ENCODE measurements around the gene UBR1.

The UBR1 gene

DNA sequence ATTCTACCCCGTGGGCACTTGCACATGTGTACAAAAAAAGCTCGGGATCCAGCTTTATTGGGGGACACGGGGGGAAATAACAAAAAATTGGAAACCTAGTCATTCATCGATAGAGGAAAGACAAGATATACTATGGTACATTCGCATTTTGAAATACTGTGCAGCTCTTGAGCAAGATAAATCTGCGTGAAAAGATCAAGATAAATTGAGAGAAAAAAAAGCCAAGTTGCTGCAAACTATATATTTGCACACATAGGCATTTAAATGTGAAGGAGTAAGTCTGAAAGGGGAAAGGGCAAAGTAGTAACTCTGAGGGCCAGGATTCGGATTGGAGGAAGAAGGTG, 620 bp upstream of the UBR1 start:
- DNase-seq, result no peak

DNA sequence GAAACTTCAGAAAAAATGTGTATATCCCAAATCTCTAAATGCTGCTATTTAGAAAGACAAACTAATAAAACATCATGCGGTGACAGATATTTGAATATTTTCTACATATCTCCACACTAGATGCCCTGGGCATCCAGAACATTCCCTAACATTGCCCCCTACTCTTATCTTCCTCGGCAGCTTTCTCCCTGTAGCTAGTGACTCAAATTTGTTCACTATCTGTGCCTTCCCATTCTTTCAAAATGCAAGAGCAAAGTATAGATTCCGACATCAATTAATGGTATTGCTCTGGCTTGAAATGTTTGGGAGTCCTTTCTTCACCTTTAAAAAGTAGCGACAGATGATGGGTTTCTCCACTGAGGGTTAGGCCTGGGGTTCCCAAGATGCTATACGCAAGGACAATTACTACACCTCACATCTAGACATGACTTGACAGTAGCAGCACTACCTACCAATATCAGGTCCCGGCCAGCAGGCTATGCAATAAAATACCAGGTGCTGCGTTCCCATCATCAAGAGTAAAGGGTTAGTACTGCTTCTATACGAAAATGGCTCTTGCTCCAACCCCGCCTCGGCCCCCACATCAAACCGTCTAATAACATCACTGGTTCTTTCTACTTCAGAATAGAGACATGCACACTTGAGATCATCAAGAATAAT, 631 bp downstream of the UBR1 start:
- no peak for DNase-seq

DNA sequence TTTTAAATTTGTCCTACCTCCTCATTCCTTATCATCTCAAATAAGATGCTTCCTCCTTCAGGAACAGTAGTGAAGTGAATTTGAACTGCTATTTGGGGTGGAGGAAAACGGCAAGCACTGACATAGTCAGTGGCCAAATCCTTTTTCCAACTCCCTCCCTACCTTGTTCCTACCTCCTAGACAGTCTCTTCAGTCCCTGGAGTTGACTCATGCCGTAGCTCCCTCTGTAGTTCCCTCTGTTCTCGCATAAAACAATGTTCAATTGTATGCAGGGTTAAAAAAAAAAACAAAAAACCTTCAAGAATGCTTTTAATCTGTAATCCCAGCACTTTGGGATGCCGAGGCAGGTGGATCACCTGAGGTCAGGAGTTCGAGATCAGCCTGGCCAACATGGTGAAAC, 1.4 kb downstream of the UBR1 start:
- no peak for DNase-seq

DNA sequence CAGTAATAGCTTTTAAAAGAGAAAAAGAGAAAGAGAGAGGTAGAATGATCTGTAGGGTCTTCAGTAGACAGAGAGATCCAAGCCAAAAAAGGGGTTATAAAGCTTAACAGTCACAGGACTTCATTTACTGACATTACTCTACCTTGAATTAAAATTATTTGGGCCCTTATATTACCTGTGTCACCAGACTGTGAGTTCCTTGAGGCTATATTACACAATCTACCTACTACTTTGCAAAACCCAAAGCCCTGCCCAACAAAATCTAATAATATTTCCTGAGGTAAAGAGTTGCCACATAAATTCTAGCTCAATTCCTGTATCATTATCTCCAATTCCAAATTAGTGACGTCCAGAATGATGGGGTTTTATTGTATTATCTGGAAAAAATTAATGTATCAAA, 1.9 kb downstream of the UBR1 start:
- no peak for DNase-seq

DNA sequence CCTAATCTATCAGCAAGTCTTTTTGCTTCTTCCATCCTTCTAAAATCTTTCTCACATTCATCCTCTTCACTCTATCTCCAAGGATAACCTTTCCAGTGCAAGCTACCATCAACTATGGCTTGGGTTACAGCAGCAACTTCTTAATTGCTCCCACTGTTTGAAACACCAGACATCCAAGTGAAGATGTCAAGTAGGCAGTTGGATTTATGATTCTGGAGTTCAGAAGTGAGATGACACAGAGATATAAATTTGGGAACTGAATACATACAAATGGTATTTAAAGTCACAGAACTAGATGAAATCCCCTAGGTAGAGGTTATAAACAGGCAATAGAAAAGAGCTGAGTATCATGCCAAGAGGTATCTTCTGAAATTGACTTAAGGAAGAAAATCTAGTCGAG, 3.7 kb downstream of the UBR1 start:
- DNase-seq, result no peak

DNA sequence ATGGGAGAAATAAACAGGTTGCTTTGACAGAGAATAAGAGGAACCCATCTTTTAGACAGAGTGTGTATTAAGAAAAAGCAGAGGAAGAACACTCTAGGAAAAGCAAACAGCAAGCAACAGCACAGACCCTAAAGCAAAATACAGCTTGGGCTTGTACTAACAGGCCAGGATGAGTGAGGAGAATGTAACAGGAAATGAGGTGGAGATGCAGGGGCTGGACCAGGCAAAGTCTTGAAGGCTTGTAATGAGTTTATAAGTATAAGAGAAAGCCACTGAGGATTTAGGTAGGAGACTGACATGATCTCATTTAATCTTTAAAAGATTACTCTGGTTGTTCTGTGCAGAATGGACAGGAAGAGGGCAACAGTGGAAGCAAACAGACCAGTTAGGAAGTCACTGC, 4.9 kb downstream of the UBR1 start:
- no peak for DNase-seq

DNA sequence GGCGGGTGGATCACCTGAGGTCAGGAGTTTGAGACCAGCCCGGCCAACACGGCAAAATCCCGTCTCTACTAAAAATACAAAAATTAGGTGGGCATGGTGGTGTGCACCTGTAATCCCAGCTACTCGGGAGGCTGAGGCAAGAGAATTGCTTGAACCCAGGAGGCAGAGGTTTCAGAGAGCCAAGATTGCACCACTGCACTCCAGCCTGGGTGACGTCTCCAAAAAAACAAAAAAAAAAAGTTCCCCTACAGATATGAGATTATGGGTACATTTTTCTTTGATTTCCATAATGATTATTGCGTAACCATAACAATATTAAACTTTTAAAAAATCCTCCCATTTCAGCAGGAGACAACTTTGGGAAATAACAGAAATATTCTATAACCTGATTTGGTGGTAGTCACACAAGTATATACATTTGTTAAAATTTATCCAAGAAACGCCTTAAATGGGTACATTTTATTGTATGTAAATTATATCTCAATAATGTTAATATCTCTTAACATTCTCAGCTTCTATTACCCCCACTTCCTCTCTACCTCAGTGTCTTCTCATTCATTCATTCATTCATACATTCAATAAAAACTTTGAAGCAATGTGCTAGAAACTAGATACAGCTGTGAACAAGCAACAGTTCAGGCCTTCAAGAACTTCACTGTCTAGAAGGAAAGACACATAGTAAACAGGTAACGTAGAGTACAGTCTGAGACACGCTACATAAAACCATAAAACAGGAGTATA, 6.6 kb downstream of the UBR1 start:
- no peak for DNase-seq

DNA sequence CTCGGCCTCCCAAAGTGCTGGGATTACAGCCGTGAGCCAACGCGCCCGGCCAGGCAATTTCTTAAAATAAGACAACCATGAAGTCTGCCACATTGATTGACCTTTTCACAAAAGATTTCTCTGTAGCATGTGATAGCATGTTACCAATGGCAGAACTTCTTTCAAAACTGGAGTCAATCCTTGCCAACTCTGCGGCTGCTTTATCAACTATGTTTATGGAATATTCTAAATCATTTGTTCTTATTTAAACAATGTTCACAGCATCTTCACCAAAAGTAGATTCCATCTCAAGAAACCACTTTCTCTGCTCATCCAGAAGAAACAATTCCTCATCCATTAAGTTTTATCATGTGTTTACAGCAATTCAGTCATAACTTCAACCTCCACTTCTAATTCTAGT, 9.4 kb downstream of the UBR1 start:
- no peak for DNase-seq

DNA sequence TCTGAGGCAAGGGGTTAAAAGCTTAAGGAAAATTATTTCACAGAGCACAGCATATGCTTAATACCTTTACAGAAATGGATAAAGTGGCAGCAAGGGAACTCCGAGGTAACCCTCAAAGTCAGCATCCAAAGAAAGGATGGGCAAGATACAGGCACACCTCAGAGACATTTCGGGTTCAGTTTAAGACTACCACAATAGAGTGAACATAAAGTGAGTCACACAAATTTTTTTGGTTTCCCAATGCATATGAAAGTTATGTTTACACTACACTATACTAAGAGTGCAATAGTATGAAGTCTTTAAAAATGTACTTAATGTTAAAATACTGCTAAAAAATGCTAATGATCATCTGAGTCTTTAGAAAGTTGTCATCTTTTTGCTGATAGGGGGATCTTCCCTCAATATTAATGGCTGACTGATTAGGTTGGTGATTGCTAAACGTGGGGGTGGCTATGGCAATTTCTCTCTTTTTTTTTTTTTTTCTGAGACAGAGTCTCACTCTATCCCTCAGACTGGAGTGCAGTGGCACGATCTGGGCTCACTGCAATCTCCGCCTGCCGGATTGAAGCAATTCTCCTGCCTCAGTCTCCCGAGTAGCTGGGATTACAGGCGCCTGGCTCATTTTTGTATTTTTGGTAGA, 10.0 kb downstream of the UBR1 start:
- no peak for DNase-seq

DNA sequence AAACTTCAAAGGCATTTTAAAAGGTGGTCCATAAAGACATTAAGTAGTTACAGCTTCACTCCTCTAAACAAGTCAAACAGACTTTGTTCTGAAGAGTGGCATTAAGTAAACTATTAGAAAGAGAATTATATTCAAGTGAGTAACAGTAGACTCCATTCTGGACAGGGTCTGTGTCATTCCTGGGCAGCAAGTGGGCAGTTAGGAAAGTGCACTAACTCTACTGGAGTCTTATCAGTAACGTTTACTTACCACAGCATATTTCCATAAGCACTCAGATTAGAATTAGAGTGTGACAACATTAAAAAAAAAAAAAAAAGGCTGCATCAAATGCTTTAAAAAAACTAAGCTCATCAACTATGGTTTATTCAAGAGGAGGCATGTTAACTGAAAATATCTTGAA, 10.6 kb downstream of the UBR1 start:
- DNase-seq, result no peak

DNA sequence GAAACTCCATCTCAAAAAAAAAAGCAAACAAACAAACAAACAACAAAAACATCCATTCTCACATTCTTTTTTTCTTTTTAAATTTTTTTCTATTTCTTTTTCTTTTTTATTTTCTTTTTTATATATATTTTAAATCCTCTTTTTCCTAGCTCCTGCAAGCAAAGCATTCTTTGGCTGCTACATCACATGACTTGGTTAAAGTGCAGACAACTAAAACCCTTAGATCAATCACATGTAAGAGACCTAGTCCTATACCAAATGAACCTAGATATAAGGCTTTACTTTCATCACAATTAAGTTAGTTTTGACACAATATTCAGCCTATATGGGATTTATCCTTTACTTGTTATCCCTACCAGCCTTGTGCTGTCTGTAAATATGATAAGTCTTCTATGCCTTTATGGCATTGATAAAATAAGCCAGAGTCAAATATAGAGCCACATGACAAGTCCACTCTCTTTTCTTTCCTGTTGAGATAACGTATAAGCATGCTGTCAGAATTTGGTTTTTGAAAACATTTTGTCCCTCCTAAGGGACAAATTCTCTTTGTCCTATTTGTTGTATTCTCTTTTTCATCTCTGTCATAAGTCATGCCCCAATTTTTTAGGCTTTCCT, 11.3 kb downstream of the UBR1 start:
- DNase-seq, result no peak

DNA sequence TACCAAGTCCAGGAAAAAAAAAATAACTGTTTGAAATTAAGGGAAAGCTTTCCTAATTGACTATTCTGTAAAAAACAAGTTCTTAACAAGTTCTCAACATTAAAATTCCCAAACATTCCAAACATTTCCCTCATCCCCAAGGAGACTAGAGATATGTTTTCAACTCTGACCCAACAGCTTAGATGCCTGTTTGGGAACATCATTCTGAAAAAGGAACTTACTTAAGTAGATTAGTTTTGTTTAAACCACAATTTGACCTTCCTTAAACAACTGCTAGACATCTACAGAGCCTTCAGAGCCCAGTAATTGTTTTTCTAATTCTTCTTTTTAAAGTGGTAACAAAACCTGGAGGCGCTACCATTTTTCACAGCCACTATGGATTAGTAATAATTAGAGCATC, 12.8 kb downstream of the UBR1 start:
- no peak for DNase-seq

DNA sequence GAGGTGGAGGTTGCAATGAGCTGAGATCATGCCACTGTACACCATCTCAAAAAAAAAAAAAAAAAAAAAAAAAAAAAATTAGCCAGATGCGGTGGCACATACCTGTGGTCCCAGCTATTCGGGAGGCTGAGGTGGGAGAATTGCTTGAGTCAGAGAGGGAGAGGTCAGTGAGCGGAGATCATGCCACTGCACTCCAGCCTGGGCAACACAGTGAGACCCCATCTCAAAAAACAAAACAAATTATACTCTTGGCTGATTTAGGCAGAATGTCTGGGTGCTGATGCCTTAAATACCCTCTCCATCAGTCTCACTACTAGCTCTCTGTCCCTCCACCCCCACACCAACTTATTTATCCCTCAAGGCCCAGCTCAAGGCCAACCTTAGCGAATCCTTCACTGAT, 14.0 kb downstream of the UBR1 start:
- no peak for DNase-seq

DNA sequence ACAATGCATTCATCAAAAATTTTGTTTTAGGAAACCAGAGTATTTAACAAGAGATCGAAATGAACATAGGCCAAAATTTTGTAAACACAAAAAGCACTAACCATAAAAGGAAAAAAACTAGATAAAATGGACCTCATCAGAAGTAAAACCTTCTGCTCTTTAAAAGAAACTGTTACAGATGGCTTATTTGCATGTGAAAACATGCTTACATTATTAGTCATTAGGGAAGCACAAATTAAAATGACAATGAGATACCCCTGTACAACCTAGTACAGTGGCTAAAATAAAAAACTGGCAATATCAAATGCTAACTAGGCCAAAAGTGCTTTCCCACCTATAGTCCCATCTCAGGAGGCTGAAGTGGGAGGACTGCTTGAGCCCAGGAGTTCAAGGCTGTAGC, 19.3 kb downstream of the UBR1 start:
- no peak for DNase-seq

DNA sequence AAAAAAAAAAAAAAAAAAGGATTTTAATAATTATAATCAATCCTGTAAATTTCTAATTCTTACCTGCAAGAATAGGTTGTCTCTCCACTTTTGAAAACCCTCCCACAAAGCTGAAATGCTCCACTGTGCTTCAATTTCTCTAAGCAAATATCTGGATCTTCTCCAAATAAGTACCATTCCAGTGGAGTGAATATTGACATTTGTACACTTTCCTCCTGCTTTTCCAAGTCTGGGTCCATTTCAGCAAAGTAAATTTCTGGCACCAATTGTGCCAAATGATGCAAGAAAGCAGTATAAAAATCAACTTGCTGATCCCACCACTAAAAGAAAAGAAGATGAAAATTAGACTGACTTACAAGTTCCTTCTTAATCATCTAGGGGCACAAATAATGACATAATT, 19.9 kb downstream of the UBR1 start:
- DNase-seq, result no peak

DNA sequence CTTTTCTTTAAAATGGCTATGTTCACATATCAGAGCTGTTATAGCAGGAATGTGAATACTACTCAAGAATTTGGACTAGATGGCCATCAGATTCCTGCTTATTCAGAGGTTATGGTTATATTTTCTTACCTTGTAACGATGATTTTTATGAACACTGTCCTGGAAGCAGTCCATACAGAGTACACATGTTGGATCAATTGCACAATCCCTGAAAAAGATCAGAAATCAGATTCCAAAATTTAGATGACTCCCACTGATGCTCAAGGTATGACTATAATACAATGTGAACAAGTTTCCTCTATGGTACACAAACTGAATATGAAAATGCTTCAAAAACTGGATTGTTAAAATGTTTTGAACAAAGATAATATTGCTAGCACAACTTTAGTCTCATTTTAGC, 23.3 kb downstream of the UBR1 start:
- no peak for DNase-seq

DNA sequence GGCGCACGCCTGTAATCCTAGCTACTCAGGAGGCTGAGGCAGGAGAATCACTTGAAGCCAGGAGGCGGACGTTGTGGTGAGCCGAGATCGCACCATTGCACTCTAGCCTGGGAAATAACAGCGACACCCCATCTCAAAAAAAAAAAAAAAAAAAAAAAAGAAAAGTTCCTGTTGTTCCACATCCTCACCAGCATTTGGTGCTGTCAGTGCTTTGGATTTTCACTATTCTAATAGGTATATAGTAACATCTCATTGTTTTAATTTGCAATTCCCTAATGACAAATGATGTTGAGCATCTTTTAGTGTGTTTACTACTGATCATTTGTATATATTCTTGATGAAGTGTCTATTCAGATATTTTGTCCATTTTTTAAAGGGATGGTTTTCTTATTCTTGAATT, 24.6 kb downstream of the UBR1 start:
- DNase-seq, result no peak

DNA sequence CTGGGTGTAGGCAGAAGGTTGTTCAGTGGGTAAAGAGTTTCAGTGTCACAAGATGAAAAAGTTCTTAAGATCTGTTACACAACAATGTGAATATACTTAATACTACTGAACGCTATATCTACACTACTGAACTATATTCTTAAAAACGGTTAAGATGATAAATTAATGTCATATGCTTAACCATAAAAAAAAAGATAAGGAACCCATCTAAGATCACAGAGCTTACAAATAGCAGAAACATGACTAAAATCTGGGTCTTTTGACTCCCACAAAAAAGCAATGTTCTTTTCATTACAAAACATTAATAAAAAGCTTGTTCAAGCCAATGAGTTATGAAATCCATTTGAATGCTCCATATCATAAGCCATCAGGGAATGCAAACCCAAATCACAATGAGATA, 34.4 kb downstream of the UBR1 start:
- DNase-seq, result no peak

DNA sequence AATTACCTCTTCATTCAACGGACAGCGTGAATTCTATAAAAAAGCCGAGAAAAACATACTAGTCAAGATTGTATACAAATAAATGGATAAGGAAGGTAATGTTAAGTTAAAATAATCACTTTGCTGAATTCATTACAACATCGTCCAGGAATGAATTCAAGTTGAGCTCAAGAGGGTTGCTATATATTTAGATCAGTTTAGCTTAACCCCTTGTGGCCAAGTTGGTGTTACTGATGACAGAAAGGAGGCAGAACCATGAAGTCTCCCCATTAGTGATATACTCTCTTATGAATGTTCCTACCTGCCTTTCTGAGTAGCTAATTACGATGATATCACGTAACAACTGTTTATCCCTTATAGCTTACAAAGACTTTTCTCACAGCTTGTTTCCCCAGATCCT, 34.9 kb downstream of the UBR1 start:
- DNase-seq, result no peak

DNA sequence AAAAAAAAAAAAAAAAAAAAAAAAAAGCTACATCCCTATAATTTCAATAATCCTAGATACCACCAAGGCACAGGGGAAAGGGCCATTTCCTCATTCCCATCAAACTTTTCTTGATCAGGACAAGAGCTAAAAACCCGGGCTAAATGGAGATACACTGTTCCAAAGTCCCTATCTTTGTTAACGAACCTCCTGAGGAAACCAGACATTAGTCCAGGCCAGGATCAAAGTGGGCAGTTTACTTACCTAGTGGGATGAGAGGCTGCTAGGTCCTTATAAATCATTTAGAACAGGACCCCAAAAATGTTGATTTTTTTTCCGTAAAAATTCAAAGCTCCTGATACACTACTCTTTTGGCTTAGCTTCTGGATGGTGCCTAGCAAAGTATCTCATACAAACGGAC, 35.6 kb downstream of the UBR1 start:
- no peak for DNase-seq

DNA sequence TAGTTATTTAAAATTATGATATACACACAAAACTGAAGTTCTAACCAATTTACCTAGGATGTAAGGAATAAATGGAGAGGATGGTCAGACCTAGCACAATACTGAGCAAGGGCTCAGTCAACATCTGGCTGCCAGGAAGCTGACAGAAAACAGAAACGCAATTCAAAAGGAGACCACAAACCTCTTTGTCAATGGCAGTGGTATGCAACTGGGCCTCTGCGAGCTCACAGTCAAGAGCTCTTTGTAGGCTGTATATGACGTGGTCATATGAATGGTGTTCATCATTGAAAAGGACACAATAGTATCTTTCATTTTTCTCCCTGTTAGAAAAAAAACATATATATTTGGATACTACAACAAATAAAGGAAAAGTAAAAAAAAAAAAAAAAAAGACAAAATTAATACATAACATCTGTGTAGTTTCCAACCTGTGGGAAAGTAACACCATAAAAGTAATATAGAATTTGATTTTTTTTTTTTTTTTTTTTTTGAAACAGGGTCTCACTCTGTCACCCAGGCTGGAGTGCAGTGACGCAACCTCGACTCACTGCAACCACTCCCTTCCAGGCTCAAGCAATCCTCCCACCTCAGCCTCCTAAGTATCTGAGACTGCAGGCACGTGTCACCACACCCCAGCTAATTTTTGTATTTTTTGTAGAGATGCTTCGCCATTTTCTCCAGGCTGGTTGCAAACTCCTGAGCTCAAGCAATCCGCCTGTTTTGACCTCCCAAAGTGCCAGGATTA, 37.9 kb downstream of the UBR1 start:
- no peak for DNase-seq

DNA sequence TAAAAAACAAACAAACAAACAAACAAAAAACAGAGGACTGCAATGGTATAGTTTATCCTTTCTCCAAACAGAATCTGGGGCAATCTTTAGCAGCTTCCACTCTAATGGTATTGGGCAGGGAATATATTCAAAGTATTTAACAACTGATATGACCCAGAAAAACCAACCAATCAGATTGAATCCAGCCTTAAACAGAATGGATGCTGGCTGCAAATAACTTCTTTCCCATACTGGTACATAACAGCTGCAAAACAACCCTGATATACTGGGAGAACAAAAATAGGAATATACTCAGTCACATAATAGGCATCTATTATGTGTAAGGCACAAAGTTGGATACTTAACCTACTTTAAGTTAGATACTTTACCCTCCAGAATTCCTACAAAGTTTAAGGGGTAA, 49.1 kb downstream of the UBR1 start:
- DNase-seq, result no peak

DNA sequence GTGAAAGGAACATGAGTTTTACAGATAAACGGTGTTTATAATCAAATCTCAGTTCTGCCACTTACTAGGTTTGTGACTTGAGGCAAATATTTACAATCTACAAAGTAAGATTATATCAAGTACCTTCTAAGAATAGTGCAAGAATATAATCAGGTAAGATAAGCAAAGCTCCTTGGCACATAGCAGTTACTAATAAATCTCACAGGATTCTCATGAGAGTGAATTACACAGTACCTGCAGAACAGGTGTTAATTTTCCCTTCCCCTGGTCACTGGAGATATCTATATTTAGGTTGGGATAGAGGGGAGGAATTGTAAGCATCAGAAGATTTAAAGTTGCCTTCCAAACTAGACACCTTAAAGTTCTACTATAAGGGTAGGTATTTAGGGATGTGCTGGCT, 53.0 kb downstream of the UBR1 start:
- no peak for DNase-seq

DNA sequence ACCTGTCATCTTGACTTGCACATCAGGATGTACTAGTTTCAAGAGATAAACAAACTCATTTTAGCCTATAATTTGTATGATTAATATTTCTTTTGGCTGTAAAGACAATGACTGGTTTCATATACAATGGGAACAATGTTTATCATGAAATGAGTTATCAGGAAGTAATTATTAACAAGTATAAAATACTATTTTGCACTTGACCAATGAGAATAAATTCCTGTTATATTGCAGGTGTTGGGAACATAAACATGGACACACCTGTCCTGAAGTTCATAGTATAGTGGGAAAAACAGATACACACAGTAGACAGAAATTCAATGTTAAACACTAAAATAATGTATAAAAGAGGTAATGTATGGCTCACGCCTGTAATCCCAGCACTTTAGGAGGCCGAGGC, 56.9 kb downstream of the UBR1 start:
- DNase-seq, result no peak
